ENCODE results near the gene DENND1A. TPM values are rescaled to one million over a fixed set of nuclear protein-coding genes. Genes with fewer than 3 reads are reported as not detected.

DENND1A gene
- total and polyA plus RNA-seq, 12 donors: 7.3 to 36.7 (median 19.6) TPM

- Histone ChIP-seq H3K27ac (no peak overlapping the region), H3K36me3 (replicated peaks in 1 of 2) (no peaks in the 10 kb centered on the region), H3K27me3 (no peaks in the 10 kb centered on the region), H3K4me1 (replicated peaks in 1 of 2) (peaks cover 0 to 18% of the 10 kb centered on the region in 2 donors), H3K4me3 (no peak overlapping the region), H3K9me3 (replicated peaks in 1 of 3) (peaks cover 0 to 19% (median 15%) of the 10 kb centered on the region in 3 donors)
- DNase-seq: no peak
- intact Hi-C loops (cut with DNase I): no loop called here
- TF ChIP-seq CTCF (IDR thresholded peaks at IDR 0.05): no peak
- no peak for TF ChIP-seq POLR2A (IDR thresholded peaks at IDR 0.05)
Measured at GRCh38 chr9:123832176-123832575, 97.8 kb downstream of the DENND1A start.

GRCh38 chr9:123828449-123828848 lies 101.5 kb downstream of the DENND1A start:
- Histone ChIP-seq H3K4me3 (no peak overlapping the region), H3K36me3 (replicated peaks in 1 of 2) (no peaks in the 10 kb centered on the region), H3K27ac (no peak overlapping the region), H3K27me3 (no peaks in the 10 kb centered on the region), H3K9me3 (replicated peaks in 1 of 3) (peaks cover 0 to 19% (median 15%) of the 10 kb centered on the region in 3 donors), H3K4me1 (replicated peaks in 1 of 2) (no peaks in the 10 kb centered on the region)
- TF ChIP-seq CTCF (IDR thresholded peaks at IDR 0.05): no peak
- intact Hi-C loops (cut with DNase I): no loop called here
- no peak for DNase-seq

GRCh38 chr9:123825342-123826060 lies 104.4 kb downstream of the DENND1A start:
- Histone ChIP-seq H3K4me1 (replicated peaks in 1 of 2) (no peaks in the 10 kb centered on the region), H3K27me3 (no peaks in the 10 kb centered on the region), H3K36me3 (replicated peaks in 1 of 2) (no peaks in the 10 kb centered on the region), H3K4me3 (no peak overlapping the region), H3K27ac (no peak overlapping the region), H3K9me3 (replicated peaks in 1 of 3) (peaks cover 0 to 19% (median 15%) of the 10 kb centered on the region in 3 donors)
- intact Hi-C loops (cut with DNase I): no loop called here
- no peak for TF ChIP-seq POLR2A (IDR thresholded peaks at IDR 0.05)
- TF ChIP-seq CTCF (IDR thresholded peaks at IDR 0.05): no peak
- 91 to 97% (median 95%) methylated on average over 5 of the region's 5 CpGs for WGBS, 4 donors
- DNase-seq: no peak

GRCh38 chr9:123823194-123823947 lies 106.6 kb downstream of the DENND1A start:
- Histone ChIP-seq H3K27ac (no peak overlapping the region), H3K4me3 (no peak overlapping the region), H3K36me3 (replicated peaks in 1 of 2) (no peaks in the 10 kb centered on the region), H3K9me3 (replicated peaks in 1 of 3) (peaks cover 0 to 7% (median 6%) of the 10 kb centered on the region in 3 donors), H3K4me1 (replicated peaks in 1 of 2) (no peaks in the 10 kb centered on the region), H3K27me3 (no peaks in the 10 kb centered on the region)
- TF ChIP-seq CTCF (IDR thresholded peaks at IDR 0.05) (no peak), POLR2A (IDR thresholded peaks at IDR 0.05) (no peak)
- intact Hi-C loops (cut with DNase I): no loop called here
- DNase-seq: no peak
- WGBS, 4 donors: 88 to 92% (median 91%) methylated on average over 7 of the region's 7 CpGs

Measured in adrenal gland (tissue), 12 donors.